Neuronal stem cell (in vitro differentiated cells): ENCODE data around the gene GOLGA6L10.
A peak's percentile ranks its signal among the peaks of the same experiment; 100 is the strongest.

ENCODE experiments used
- DNase-seq: peaks from one replicate; pipeline ENCODE4 v3.0.0-alpha.2; 2013; ENCODE audit warnings: low spot score
- H2AFZ ChIP-seq: one replicate; pipeline ENCODE4 v1.6.1; 2013; ENCODE audit warnings: mild to moderate bottlenecking, low read length, inconsistent platforms
- H2AK5ac ChIP-seq: 2 replicates; pipeline ENCODE4 v1.6.1; 2013; ENCODE audit warnings: low read depth, mild to moderate bottlenecking, inconsistent platforms, low read length, moderate library complexity, mixed read lengths
- H2BK120ac ChIP-seq: 2 replicates; pipeline ENCODE4 v1.6.1; 2013; ENCODE audit warnings: low read depth, mild to moderate bottlenecking, inconsistent platforms, low read length, moderate library complexity, mixed read lengths
- H2BK12ac ChIP-seq: one replicate; pipeline ENCODE4 v1.6.1; 2013; ENCODE audit warnings: low read length, inconsistent platforms
- H2BK15ac ChIP-seq: 2 replicates; pipeline ENCODE4 v1.6.1; 2013; ENCODE audit warnings: mild to moderate bottlenecking, low read length, inconsistent platforms, mixed read lengths
- H2BK5ac ChIP-seq: one replicate; pipeline ENCODE4 v1.6.1; 2013; ENCODE audit warnings: inconsistent platforms, mild to moderate bottlenecking, low read length, moderate library complexity
- H3K14ac ChIP-seq: one replicate; pipeline ENCODE4 v1.6.1; 2013; ENCODE audit warnings: low read length, inconsistent platforms
- H3K18ac ChIP-seq: 2 replicates; pipeline ENCODE4 v1.6.1; 2013; ENCODE audit warnings: low read length, inconsistent platforms
- H3K23ac ChIP-seq: 2 replicates; pipeline ENCODE4 v1.6.1; 2013; ENCODE audit warnings: low read depth, mild to moderate bottlenecking, mixed read lengths, low read length, inconsistent platforms; ENCODE audit not compliant: poor library complexity
- H3K27ac ChIP-seq: replicated peaks from 3 replicates; pipeline ENCODE4 v1.5.1; 2013; ENCODE audit warnings: low read length, inconsistent platforms
- H3K27me3 ChIP-seq, 3 experiments: 2 replicates each; pipeline ENCODE4 v1.6.1; 2013; ENCODE audit warnings: low read length in 3 of 3, mild to moderate bottlenecking in 2 of 3, inconsistent platforms in 1 of 3, low read depth in 1 of 3, mixed read lengths in 1 of 3, moderate library complexity in 1 of 3; ENCODE audit not compliant: control insufficient read depth in 3 of 3, insufficient read depth in 3 of 3
- H3K36me3 ChIP-seq, 2 donors: replicated peaks in 1 of 2; 2 replicates each; pipeline ENCODE4 v1.6.1; 2013; ENCODE audit warnings: low read length in 2 of 2; ENCODE audit not compliant: control insufficient read depth in 2 of 2, insufficient read depth in 2 of 2
- H3K4ac ChIP-seq: 2 replicates; pipeline ENCODE4 v1.6.1; 2013; ENCODE audit warnings: inconsistent platforms, mild to moderate bottlenecking, low read length, moderate library complexity
- H3K4me1 ChIP-seq, 2 donors: 1 replicate in 1 of 2; 2 replicates in 1 of 2; pipeline ENCODE4 v1.6.1; 2013; ENCODE audit warnings: low read length in 2 of 2, low read depth in 1 of 2; ENCODE audit not compliant: control insufficient read depth in 2 of 2, insufficient read depth in 1 of 2
- H3K4me2 ChIP-seq: one replicate; pipeline ENCODE4 v1.6.1; 2013; ENCODE audit warnings: mild to moderate bottlenecking, low read length, inconsistent platforms; ENCODE audit not compliant: insufficient read depth, poor library complexity, severe bottlenecking
- H3K4me3 ChIP-seq, 2 donors: 2 replicates each; pipeline ENCODE4 v1.5.1; 2013; ENCODE audit warnings: low read length in 2 of 2, mild to moderate bottlenecking in 2 of 2, inconsistent platforms in 1 of 2, moderate library complexity in 1 of 2
- H3K79me1 ChIP-seq: one replicate; pipeline ENCODE4 v1.6.1; 2013; ENCODE audit warnings: low read depth, mild to moderate bottlenecking, inconsistent platforms, low read length, moderate library complexity
- H3K9ac ChIP-seq: one replicate; pipeline ENCODE4 v1.6.1; 2013; ENCODE audit warnings: mild to moderate bottlenecking, low read depth, low read length, inconsistent platforms; ENCODE audit not compliant: poor library complexity
- H3K9me3 ChIP-seq, 2 donors: replicated peaks in 1 of 2; 2 replicates each; pipeline versions ENCODE3 to v1.6.1; 2013; ENCODE audit warnings: low read length in 2 of 2, mild to moderate bottlenecking in 2 of 2, inconsistent platforms in 1 of 2, low read depth in 1 of 2, mixed read lengths in 1 of 2, moderate library complexity in 1 of 2; ENCODE audit not compliant: control insufficient read depth in 2 of 2, insufficient read depth in 1 of 2
- H4K8ac ChIP-seq: one replicate; pipeline ENCODE4 v1.6.1; 2013; ENCODE audit warnings: low read depth, mild to moderate bottlenecking, inconsistent platforms, low read length, moderate library complexity
- H4K91ac ChIP-seq: one replicate; pipeline ENCODE4 v1.6.1; 2013; ENCODE audit warnings: low read length, low read depth, mild to moderate bottlenecking, inconsistent platforms; ENCODE audit not compliant: poor library complexity
- WGBS, 2 donors: extraction: QIAGEN DNeasy Blood & Tissue Kit; methylation state at CpG; one replicate each; pipeline ENCODE4 v1.1.7; 2013; ENCODE audit warnings: missing lambda C conversion rate in 2 of 2, mixed read lengths in 1 of 2; ENCODE audit not compliant: insufficient read length in 2 of 2, insufficient replicate concordance in 1 of 2; ENCODE audit errors: extremely low coverage in 2 of 2; 5-methylcytosine and 5-hydroxymethylcytosine counted together

Gene GOLGA6L10

DNA sequence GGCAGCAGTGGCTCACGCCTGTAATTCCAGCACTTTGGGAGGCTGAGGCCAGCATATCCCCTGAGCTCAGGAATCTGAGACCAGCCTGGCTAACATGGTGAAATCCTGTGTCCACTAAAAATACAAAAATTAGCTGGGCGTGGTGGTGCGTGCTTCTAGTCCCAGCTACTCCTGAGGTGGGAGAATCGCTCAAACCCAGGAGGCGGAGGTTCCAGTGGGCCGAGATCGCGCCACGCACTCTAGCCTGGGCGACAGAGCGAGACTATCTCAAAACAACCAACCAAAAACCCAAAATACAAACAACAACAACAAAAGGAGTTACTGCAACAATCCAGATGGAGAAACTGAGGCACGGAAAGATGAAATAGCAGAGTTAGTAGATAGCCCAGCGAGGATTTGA, 51.2 kb downstream of the GOLGA6L10 start:
- H3K9ac ChIP-seq = no peak overlapping the region
- H3K4me1 ChIP-seq = peaks cover 0 to 2% of the 10 kb centered on the region in 2 donors
- no peaks in the 10 kb centered on the region for H3K9me3 ChIP-seq
- H3K4me3 ChIP-seq = no peak overlapping the region
- H3K27ac ChIP-seq = no peak overlapping the region
- no peak overlapping the region for H3K4me2 ChIP-seq
- H3K18ac ChIP-seq = no peak overlapping the region
- no peaks in the 10 kb centered on the region for H3K36me3 ChIP-seq
- DNase-seq = no peak
- H2AFZ ChIP-seq = no peak overlapping the region
- no peak overlapping the region for H3K4ac ChIP-seq
- peaks cover 0 to 2% (median 0%) of the 10 kb centered on the region in 3 experiments for H3K27me3 ChIP-seq
- H3K14ac ChIP-seq = no peak overlapping the region
- H2BK120ac ChIP-seq = no peak overlapping the region
- no peak overlapping the region for H2AK5ac ChIP-seq
- H3K79me1 ChIP-seq = peaks cover 2% of the 10 kb centered on the region
- H2BK5ac ChIP-seq = no peak overlapping the region
- H4K8ac ChIP-seq = no peak overlapping the region
- H2BK12ac ChIP-seq = no peak overlapping the region
- no CpG with 5 or more reads among the region's 13 CpGs for WGBS, 2 donors
- H2BK15ac ChIP-seq = no peak overlapping the region
- no peak overlapping the region for H3K23ac ChIP-seq
- H4K91ac ChIP-seq = no peak overlapping the region

DNA sequence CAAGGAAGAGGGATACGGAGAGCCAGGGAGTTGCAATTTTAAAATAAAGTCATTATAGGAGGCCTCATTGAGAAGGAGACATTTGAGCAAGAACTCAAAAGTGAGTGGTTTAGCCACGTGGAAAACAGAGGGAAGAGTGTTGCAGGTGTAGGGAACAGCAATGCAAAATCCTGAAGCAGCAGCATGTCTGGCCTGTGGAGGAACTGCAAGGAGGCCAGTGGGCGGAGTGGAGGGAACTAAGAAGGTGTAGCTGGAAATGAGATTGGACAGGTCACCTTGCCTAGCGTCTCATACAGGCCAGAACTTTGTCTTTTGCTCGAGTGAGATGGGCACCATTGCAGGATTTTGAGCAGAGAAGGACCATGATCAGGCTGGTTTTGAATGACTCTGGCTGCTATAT, 51.7 kb downstream of the GOLGA6L10 start:
- Histone ChIP-seq H3K4ac (no peak overlapping the region), H3K9me3 (no peaks in the 10 kb centered on the region), H2BK15ac (no peak overlapping the region), H3K27me3 (peaks cover 0 to 2% (median 0%) of the 10 kb centered on the region in 3 experiments), H3K18ac (peak overlapping the region; percentile 35), H3K79me1 (peaks cover 2% of the 10 kb centered on the region), H2BK12ac (no peak overlapping the region), H3K9ac (no peak overlapping the region), H4K91ac (no peak overlapping the region), H3K14ac (no peak overlapping the region), H2BK5ac (no peak overlapping the region), H3K4me3 (no peak overlapping the region), H3K4me1 (peaks cover 0 to 2% of the 10 kb centered on the region in 2 donors), H3K4me2 (no peak overlapping the region), H2BK120ac (no peak overlapping the region), H4K8ac (no peak overlapping the region), H2AFZ (no peak overlapping the region), H3K23ac (no peak overlapping the region), H3K36me3 (no peaks in the 10 kb centered on the region), H2AK5ac (no peak overlapping the region), H3K27ac (no peak overlapping the region)
- DNase-seq = no peak
- WGBS, 2 donors = no CpG with 5 or more reads among the region's 5 CpGs

DNA sequence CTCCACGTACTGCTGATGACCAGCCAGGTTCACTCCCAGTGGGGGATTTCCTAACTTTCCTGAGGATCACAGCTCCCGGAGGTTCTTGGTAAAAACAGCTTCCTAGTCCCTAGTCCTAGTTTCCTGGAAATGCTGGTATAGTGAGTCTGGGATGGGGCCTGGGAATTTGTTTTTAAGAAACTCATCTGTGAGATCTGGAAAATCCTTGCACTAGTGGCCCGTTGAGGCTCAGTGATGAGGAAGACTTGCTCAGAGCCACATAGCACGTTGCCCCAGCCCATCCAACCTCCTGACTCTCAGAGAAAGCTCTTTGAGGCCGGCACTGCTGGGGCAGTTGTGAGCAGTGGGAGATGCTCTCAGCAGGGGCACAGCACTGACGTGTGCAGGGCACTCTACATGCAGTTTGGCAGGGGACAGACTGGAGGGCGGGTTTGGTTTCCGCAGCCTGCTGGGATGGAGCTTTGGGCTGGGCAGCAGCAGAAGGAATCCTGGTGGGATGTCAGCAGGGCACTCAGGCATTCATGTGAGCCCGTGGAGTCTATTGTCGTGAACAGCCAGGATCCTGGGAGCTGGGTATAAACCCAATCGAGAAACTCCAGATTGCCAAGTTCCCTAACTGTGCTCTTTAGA, 55.1 kb downstream of the GOLGA6L10 start:
- H3K4me2 ChIP-seq = no peak overlapping the region
- no peak overlapping the region for H2BK120ac ChIP-seq
- no peak overlapping the region for H2BK12ac ChIP-seq
- no peak overlapping the region for H2AFZ ChIP-seq
- no peaks in the 10 kb centered on the region for H3K9me3 ChIP-seq
- no peak overlapping the region for H3K27ac ChIP-seq
- no CpG with 5 or more reads among the region's 11 CpGs for whole genome bisulfite sequencing, 2 donors
- H2BK15ac ChIP-seq = no peak overlapping the region
- H3K23ac ChIP-seq = peak overlapping the region; percentile 35
- no peak overlapping the region for H3K4me3 ChIP-seq
- no peaks in the 10 kb centered on the region for H3K36me3 ChIP-seq
- no peak overlapping the region for H2BK5ac ChIP-seq
- H4K91ac ChIP-seq = no peak overlapping the region
- H3K27me3 ChIP-seq = no peaks in the 10 kb centered on the region
- H3K18ac ChIP-seq = peak overlapping the region; percentile 55
- no peaks in the 10 kb centered on the region for H3K79me1 ChIP-seq
- no peak overlapping the region for H3K14ac ChIP-seq
- peaks cover 0 to 2% of the 10 kb centered on the region in 2 donors for H3K4me1 ChIP-seq
- H2AK5ac ChIP-seq = no peak overlapping the region
- DNase-seq = no peak
- no peak overlapping the region for H3K9ac ChIP-seq
- H4K8ac ChIP-seq = no peak overlapping the region
- H3K4ac ChIP-seq = no peak overlapping the region

DNA sequence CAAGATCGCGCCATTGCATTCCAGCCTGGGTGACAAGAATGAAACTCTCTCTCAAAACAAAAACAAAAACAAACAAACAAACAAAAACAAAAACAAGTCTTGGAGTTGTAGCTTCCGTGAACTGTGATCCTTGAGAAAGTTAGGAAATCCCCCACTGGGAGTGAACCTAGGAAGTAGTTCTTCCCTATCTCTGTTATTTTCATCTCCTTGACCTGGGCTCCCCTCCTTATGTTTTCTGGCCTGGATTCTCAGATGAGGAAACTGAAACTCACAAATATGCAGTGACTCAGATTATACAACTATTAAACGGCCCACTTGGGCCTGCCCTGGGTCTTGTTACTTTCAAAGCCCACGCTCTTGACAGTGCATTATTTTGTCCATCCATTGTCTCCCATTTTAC, 57.0 kb downstream of the GOLGA6L10 start:
- no peak overlapping the region for H3K14ac ChIP-seq
- no peak overlapping the region for H4K91ac ChIP-seq
- no peak overlapping the region for H3K4me2 ChIP-seq
- H3K9me3 ChIP-seq = no peaks in the 10 kb centered on the region
- DNase-seq = no peak
- peaks cover 0 to 2% of the 10 kb centered on the region in 2 donors for H3K4me1 ChIP-seq
- no peaks in the 10 kb centered on the region for H3K27me3 ChIP-seq
- no peak overlapping the region for H3K4me3 ChIP-seq
- no peak overlapping the region for H2AK5ac ChIP-seq
- no peaks in the 10 kb centered on the region for H3K36me3 ChIP-seq
- H2BK5ac ChIP-seq = no peak overlapping the region
- H3K79me1 ChIP-seq = no peaks in the 10 kb centered on the region
- no peak overlapping the region for H2BK120ac ChIP-seq
- H3K9ac ChIP-seq = no peak overlapping the region
- no peak overlapping the region for H3K27ac ChIP-seq
- no peak overlapping the region for H2AFZ ChIP-seq
- no peak overlapping the region for H3K4ac ChIP-seq
- WGBS, 2 donors = no CpG with 5 or more reads among the region's 5 CpGs
- H3K23ac ChIP-seq = no peak overlapping the region
- H2BK12ac ChIP-seq = no peak overlapping the region
- no peak overlapping the region for H3K18ac ChIP-seq
- no peak overlapping the region for H4K8ac ChIP-seq
- H2BK15ac ChIP-seq = no peak overlapping the region
